Stimulated activated effector memory CD8-positive, alpha-beta T cell treated with anti-CD3 and anti-CD28 coated beads, Interleukin-12 subunit alpha, Interleukin-12 subunit beta, amount 100 ng/mL, for 72 hours (primary cell): ENCODE data around the gene AXIN1.

Source experiments
- ATAC-seq: fragments of 150-1000 bp; cut with Tn5 transposase; 2 replicates; pipeline ENCODE4 v1.10.0; 2021
- DNase-seq, 2 donors: peaks; one replicate each; pipeline ENCODE4 v3.0.0; 2021 to 2022; ENCODE audit warnings: low spot score in 2 of 2
- H3K27ac Mint-ChIP-seq: one replicate; pipeline ENCODE4 v1.8.0; 2022; ENCODE audit warnings: mild to moderate bottlenecking, mixed read lengths
- H3K36me3 Mint-ChIP-seq: one replicate; pipeline ENCODE4 v1.8.0; 2022; ENCODE audit warnings: mild to moderate bottlenecking, mixed read lengths
- H3K4me1 Mint-ChIP-seq: one replicate; pipeline ENCODE4 v1.8.0; 2022; ENCODE audit warnings: mixed read lengths
- H3K4me3 Mint-ChIP-seq: one replicate; pipeline ENCODE4 v1.8.0; 2022; ENCODE audit warnings: mild to moderate bottlenecking, mixed read lengths
- H3K9me3 Mint-ChIP-seq: one replicate; pipeline ENCODE4 v1.8.0; 2022; ENCODE audit warnings: mixed read lengths

Gene AXIN1, protein sequence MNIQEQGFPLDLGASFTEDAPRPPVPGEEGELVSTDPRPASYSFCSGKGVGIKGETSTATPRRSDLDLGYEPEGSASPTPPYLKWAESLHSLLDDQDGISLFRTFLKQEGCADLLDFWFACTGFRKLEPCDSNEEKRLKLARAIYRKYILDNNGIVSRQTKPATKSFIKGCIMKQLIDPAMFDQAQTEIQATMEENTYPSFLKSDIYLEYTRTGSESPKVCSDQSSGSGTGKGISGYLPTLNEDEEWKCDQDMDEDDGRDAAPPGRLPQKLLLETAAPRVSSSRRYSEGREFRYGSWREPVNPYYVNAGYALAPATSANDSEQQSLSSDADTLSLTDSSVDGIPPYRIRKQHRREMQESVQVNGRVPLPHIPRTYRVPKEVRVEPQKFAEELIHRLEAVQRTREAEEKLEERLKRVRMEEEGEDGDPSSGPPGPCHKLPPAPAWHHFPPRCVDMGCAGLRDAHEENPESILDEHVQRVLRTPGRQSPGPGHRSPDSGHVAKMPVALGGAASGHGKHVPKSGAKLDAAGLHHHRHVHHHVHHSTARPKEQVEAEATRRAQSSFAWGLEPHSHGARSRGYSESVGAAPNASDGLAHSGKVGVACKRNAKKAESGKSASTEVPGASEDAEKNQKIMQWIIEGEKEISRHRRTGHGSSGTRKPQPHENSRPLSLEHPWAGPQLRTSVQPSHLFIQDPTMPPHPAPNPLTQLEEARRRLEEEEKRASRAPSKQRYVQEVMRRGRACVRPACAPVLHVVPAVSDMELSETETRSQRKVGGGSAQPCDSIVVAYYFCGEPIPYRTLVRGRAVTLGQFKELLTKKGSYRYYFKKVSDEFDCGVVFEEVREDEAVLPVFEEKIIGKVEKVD

GRCh38 chr16:352547-353403, at the start of gene AXIN1:
AXIN1 (minus strand) TSS chr16:352723; CDS start chr16:347025, 5,698 bp downstream.
- DNase-seq (peak; percentile 96 to 99), ATAC-seq (peak; percentile 73)
- Mint-ChIP-seq H3K4me3 (peak within 1 kb of the TSS; percentile 64), H3K27ac (peak within 1 kb of the TSS; percentile 43), H3K36me3 (peaks cover 25% of the 10 kb centered on the region), H3K4me1 (peaks cover 50% of the 10 kb centered on the region), H3K9me3 (no peaks in the 10 kb centered on the region)

DNA sequence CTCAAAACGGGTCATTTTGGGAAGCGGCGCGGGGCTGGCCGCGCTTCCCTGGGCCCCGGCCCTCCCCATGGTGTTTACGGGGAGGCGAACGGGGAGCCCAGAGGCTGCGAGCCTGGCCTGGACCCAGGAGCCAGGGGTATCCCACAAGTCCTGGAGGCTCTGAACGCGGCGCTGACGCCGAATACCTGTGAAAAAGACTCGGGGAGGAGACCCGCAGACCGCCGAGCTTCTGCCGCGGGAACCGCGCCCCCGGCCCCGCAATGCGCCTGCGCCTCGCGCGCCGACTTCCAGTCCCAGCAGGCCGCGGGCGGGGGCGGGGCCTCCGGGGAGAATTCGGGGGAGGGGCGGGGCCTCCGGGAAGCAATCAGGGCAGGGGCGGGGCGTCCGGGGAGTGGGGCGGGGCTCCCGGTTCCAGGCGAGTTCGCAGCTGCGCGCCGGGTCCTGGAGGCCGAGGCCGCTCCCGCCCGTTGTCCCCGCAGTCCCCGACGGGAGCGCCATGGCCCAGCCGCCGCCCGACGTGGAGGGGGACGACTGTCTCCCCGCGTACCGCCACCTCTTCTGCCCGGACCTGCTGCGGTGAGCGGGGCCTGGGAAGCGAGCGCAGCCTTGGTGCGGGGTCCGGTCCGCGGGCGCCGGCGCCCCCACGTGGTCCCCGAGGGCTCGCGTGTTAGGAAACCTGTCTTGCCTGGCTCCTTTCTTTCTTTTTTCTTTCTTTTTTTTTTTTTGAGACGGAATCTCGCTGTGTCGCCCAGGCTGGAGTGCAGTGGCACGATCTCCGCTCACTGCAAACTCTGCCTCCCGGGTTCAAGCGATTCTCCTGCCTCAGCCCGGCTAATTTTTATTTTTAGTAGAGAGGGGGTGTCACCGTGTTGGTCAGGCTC, 49.2 kb upstream of the AXIN1 start, which contains the start of gene DECR2:
DECR2 (plus strand) TSS at position 418 of the 881 bp plus-strand sequence; CDS start at position 497, 79 bp downstream.
- H3K9me3 Mint-ChIP-seq, result no peaks in the 10 kb centered on the region
- peak within 1 kb of the TSS; percentile 87 for H3K27ac Mint-ChIP-seq
- ATAC-seq, result peak; percentile 83
- H3K4me3 Mint-ChIP-seq, result peak within 1 kb of the TSS; percentile 79
- peaks cover 17% of the 10 kb centered on the region for H3K4me1 Mint-ChIP-seq
- peak; percentile 95 for DNase-seq
- H3K36me3 Mint-ChIP-seq, result peaks cover 14% of the 10 kb centered on the region

GRCh38 chr16:400061-400591, 47.6 kb upstream of the AXIN1 start:
- Mint-ChIP-seq H3K4me3 (peak overlapping the region; percentile 79), H3K36me3 (peaks cover 17% of the 10 kb centered on the region), H3K27ac (peak overlapping the region; percentile 87), H3K9me3 (no peaks in the 10 kb centered on the region), H3K4me1 (peaks cover 21% of the 10 kb centered on the region)
- no peak for ATAC-seq
- DNase-seq, result no peak

GRCh38 chr16:399340-400019, 47.0 kb upstream of the AXIN1 start:
- H3K9me3 Mint-ChIP-seq, result no peaks in the 10 kb centered on the region
- peaks cover 17% of the 10 kb centered on the region for H3K36me3 Mint-ChIP-seq
- no peak for DNase-seq
- H3K4me1 Mint-ChIP-seq, result peaks cover 21% of the 10 kb centered on the region
- H3K27ac Mint-ChIP-seq, result no peak overlapping the region
- peak overlapping the region; percentile 79 for H3K4me3 Mint-ChIP-seq
- ATAC-seq, result no peak

- no peaks in the 10 kb centered on the region for H3K9me3 Mint-ChIP-seq
- DNase-seq (no peak), ATAC-seq (no peak)
- peaks cover 21% of the 10 kb centered on the region for H3K4me1 Mint-ChIP-seq
- peak overlapping the region; percentile 58 for H3K4me3 Mint-ChIP-seq
- peak overlapping the region; percentile 40 for H3K27ac Mint-ChIP-seq
- peaks cover 17% of the 10 kb centered on the region for H3K36me3 Mint-ChIP-seq
These were observed 46.2 kb upstream of the AXIN1 start for GRCh38 chr16:398561-399339.

DNA sequence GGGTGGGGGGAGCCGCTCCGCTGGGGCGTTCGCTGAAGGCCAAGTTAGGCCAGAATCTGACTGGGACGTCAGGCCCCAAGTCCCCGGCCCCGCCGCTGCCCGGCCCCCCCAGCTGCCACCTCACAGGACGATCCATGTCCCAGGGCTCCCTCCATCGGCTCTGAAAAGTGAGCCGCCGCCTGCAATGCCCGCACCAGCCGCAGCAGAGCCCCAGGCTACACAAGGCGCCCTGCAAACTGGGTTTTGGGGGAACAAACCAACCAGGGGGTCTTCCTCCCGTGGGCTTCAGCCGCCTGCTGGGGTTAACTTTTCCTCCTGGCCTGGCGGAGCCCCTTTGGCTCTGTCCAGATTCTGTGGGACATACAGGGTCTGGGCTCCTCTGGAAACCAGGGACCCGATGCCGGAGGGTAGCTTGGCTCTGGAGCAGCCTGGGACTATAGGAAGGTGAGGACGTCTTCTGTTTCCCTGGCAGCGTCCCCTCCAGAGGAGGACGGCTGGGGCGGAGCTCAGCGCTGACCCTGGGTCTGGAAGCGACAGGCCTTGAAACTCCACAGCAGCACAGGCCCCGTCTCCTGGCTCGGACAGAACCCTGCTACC, 45.3 kb upstream of the AXIN1 start:
- ATAC-seq, result no peak
- Mint-ChIP-seq H3K27ac (peak overlapping the region; percentile 40), H3K36me3 (peaks cover 17% of the 10 kb centered on the region), H3K4me1 (peaks cover 24% of the 10 kb centered on the region), H3K4me3 (peak overlapping the region; percentile 58), H3K9me3 (no peaks in the 10 kb centered on the region)
- DNase-seq, result no peak

DNA sequence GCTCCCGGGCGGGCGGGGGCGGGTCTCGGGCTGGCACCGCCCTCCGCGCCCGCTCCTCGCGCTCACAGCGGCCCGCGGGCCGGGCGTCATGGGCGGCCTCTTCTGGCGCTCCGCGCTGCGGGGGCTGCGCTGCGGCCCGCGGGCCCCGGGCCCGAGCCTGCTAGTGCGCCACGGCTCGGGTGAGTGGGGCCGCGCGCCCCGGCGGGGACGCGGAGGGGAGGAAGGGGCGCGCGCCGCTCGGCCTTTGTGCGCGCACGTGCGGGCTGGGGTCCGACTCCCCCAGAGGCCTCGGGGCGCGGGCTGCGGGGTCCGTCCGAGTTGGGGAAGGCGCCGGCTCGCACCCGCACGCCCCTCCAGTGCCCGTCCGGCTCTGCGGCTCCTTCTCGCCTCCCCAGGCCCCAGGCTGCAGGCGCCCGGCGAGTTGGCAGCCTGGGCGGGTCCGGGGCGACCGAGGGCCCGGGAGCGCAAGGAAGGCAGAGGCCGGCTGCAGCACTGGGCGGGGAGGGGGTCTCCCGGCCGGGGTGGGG, 44.7 kb upstream of the AXIN1 start, which contains the start of gene NME4:
NME4 (plus strand) TSS at position 65 of the 527 bp plus-strand sequence; CDS start at position 89, 24 bp downstream.
- DNase-seq (peak in 1 of 2 donors; percentile 55), ATAC-seq (peak; percentile 24)
- H3K4me3 Mint-ChIP-seq, result peak within 1 kb of the TSS; percentile 71
- no peaks in the 10 kb centered on the region for H3K9me3 Mint-ChIP-seq
- peaks cover 19% of the 10 kb centered on the region for H3K36me3 Mint-ChIP-seq
- peak within 1 kb of the TSS; percentile 40 for H3K27ac Mint-ChIP-seq
- peaks cover 30% of the 10 kb centered on the region for H3K4me1 Mint-ChIP-seq

DNA sequence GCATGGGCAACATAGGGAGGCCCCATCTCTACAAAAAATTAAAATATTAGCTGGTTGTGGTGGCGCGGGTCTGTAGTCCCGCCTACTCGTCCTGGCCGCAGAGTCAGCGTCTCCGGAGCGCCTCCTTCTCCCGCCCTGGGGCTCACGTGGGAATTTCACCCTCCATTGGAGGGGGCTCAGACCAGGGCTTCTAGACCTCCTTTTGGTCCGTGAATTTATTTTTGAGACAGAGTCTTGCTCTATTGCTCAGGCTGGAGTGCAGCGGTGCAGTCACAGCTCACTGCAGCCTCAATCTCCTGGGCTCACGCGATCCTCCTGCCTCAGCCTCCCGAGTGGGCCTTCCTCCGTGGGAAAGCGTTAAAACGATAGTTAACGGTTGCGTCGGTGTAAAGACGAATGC, 44.1 kb upstream of the AXIN1 start:
- DNase-seq (peak in 1 of 2 donors; percentile 52), ATAC-seq (no peak)
- H3K4me3 Mint-ChIP-seq, result peak overlapping the region; percentile 71
- peaks cover 25% of the 10 kb centered on the region for H3K36me3 Mint-ChIP-seq
- peaks cover 36% of the 10 kb centered on the region for H3K4me1 Mint-ChIP-seq
- H3K27ac Mint-ChIP-seq, result no peak overlapping the region
- H3K9me3 Mint-ChIP-seq, result no peaks in the 10 kb centered on the region

- H3K9me3 Mint-ChIP-seq, result no peaks in the 10 kb centered on the region
These were observed 43.7 kb upstream of the AXIN1 start for GRCh38 chr16:396199-396598.

GRCh38 chr16:392450-393030, 40.0 kb upstream of the AXIN1 start:
- Mint-ChIP-seq H3K4me1 (peaks cover 21% of the 10 kb centered on the region), H3K36me3 (peaks cover 13% of the 10 kb centered on the region), H3K9me3 (no peaks in the 10 kb centered on the region), H3K4me3 (peak overlapping the region; percentile 32), H3K27ac (peak overlapping the region; percentile 85)
- DNase-seq (no peak), ATAC-seq (peak; percentile 78)

More at GRCh38 chr16:396199-396598, 43.7 kb upstream of the AXIN1 start:
- no peak for ATAC-seq
- Mint-ChIP-seq H3K27ac (no peak overlapping the region), H3K36me3 (peaks cover 25% of the 10 kb centered on the region), H3K4me3 (peak overlapping the region; percentile 71), H3K4me1 (peaks cover 36% of the 10 kb centered on the region)
- DNase-seq, result no peak

GRCh38 chr16:391885-392335, 39.4 kb upstream of the AXIN1 start:
- Mint-ChIP-seq H3K4me1 (peaks cover 21% of the 10 kb centered on the region), H3K36me3 (peaks cover 13% of the 10 kb centered on the region), H3K27ac (peak overlapping the region; percentile 85), H3K4me3 (peak overlapping the region; percentile 32), H3K9me3 (no peaks in the 10 kb centered on the region)
- peak; percentile 74 to 94 for DNase-seq
- peak; percentile 93 for ATAC-seq

GRCh38 chr16:389352-389751, 36.8 kb upstream of the AXIN1 start:
- Mint-ChIP-seq H3K4me3 (no peak overlapping the region), H3K27ac (peak overlapping the region; percentile 43), H3K36me3 (peaks cover 8% of the 10 kb centered on the region), H3K4me1 (peaks cover 15% of the 10 kb centered on the region), H3K9me3 (no peaks in the 10 kb centered on the region)
- DNase-seq (no peak), ATAC-seq (no peak)
